ENCODE measurements around the gene NKD2.

NKD2 gene

GRCh38 chr5:1047332-1047965, 38.8 kb downstream of the NKD2 start:
- DNase-seq: no peak

- DNase-seq: no peak
Observed at GRCh38 chr5:1048162-1048721, 39.6 kb downstream of the NKD2 start.

DNA sequence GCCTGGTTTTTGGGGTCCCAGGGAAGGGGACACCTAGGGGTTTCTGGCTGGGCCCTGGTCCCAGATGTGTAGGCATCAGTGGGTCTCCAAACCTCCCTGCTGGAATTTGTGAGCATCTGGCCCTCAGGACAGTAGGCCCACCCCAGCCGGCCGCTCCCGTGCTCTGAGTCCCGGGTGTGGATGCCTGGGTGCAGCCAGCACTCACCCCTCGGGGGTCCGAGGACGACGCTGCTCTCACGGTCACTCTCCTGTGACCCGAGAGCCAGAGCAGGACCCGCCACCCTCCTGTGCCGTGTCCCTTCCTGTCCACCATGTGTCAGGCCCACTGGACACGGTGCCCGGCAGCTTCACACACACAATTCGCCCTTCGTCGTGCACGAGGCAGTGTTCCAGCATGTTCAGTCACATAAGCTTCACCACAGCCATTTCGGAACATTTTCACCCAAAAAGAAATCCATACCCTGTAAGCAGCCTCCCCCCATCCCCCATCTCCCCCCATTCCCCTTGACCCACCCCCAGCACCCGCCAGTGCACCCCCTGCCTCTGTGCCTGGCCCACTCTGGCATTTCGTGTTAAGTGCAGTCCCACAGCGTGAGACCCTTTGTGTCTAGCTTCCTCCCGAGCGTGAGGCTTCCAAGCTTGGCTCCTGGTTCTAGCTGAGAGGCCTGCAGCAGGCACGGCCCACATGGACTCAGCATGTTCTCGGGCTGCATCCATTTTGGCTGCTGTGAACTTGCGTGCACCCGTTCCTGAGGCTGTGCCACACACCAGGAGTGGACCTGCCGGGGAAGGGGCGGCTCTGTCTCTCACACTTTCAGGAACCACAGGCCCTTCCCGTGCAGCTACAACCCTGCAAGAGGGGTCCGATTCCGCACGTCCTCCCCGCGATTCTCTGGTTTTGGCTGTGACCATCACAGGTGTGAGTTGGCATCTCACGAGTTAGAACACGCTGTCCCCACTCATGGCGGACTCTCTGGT, 40.5 kb downstream of the NKD2 start:
- no peak for DNase-seq

DNA sequence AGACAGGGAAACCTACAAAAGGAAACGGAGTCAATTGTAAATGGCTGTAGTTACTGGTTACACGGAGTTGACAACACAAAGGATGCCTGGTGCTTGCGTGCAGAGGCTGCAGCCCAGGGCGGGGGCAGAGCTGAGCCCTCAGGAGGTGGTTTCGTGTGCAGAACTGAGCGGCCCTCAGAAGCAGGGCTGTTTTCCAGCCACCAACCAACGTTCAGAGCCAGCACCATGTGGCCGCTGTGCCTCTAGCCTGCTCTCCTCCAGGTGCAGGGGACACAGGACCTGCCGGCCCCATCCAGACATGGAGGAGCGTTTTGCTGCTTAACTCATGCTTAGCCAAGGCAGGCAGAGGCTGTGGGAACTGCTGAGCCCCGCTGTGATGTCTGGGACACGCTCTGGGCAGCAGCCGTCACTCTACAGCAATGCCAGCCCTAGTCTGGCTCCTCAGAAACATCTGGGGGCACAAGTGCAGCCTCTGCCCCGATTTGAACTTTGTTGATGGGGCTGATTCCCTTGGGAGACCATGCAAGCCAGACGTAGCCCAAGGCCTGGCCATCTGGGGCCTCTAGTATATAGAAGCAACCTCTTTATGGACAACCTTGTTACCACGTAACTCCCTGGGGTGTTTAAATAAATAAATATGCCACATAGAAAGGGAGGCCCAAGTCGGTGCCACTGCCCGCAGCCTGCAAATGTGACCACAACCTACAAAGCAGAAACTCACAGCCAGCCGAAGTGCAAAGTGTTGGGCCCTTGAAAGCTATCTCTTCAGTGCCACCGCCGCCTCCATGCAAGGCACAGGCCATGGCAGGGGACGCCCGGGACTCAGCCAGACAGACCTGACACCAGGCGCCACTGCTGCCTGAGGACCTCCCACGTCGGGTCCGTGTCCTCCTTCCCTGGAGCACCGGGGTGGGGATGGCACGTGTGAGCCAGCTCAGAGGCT, 42.1 kb downstream of the NKD2 start:
- DNase-seq: no peak

DNA sequence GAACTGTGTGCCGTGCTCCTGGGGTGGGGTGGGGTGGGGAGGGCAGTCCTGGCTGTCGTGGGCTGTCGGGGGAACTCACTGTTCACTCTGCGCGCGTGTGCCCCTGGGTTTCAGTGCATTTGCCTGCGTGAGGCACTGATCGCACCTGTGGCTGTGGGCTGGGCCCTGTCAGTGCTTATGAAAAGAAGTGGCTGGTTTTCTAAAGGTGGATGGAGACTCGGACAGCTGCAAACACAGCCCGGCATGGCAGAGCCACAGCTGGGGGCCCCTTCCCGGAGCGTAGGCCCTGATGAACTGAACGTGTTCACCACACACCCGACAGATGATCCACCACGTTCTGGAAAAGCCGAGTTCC, 42.7 kb downstream of the NKD2 start:
- no peak for DNase-seq

- no peak for DNase-seq
Observed at GRCh38 chr5:1052076-1052475, 43.5 kb downstream of the NKD2 start.

DNA sequence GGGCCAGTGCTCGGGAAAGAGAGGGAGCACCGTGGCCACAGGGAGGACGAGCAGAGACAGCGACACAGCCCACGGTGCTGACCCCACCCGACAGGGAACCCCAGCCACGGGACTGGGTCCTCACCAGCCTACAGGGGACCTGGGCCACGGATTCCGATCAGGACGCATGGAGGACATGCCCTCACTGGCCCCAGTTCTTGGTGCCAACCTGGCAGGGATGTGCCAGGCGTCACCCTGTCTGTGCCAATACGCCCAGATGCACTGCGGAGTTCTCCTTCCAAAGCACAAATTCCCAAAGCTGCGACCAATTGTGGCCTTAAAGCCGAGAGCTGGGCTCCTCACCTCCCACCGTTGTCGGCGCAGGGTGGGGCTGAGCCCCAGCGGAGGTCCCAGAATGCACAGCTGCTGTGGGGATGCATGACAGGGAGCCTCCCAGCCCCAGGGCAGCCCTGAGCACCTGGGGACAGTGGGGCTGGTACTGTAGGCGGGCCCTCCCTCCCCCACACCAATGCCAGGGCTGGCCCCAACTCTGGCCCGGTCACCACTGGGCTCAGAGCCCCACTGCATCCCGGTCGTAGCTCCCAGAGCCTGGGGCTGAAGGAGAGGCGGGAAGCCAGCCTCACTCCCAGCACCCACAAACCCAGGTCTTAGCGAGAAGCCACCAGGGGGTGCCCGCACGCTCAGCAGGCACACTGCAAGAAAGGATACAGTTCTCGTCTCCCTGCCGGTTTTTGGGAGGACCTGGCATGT, 44.2 kb downstream of the NKD2 start:
- DNase-seq: no peak

GRCh38 chr5:1053391-1054017, 44.9 kb downstream of the NKD2 start:
- no peak for DNase-seq

- no peak for DNase-seq
Observed at GRCh38 chr5:1054018-1054798, 45.6 kb downstream of the NKD2 start.

GRCh38 chr5:1054799-1055775, 46.5 kb downstream of the NKD2 start:
- no peak for DNase-seq

- DNase-seq: no peak
Observed at GRCh38 chr5:1055896-1056610, 47.5 kb downstream of the NKD2 start.

- no peak for DNase-seq
Observed at GRCh38 chr5:1056611-1057484, 48.2 kb downstream of the NKD2 start.

GRCh38 chr5:1057485-1058082, 49.0 kb downstream of the NKD2 start:
- no peak for DNase-seq

DNA sequence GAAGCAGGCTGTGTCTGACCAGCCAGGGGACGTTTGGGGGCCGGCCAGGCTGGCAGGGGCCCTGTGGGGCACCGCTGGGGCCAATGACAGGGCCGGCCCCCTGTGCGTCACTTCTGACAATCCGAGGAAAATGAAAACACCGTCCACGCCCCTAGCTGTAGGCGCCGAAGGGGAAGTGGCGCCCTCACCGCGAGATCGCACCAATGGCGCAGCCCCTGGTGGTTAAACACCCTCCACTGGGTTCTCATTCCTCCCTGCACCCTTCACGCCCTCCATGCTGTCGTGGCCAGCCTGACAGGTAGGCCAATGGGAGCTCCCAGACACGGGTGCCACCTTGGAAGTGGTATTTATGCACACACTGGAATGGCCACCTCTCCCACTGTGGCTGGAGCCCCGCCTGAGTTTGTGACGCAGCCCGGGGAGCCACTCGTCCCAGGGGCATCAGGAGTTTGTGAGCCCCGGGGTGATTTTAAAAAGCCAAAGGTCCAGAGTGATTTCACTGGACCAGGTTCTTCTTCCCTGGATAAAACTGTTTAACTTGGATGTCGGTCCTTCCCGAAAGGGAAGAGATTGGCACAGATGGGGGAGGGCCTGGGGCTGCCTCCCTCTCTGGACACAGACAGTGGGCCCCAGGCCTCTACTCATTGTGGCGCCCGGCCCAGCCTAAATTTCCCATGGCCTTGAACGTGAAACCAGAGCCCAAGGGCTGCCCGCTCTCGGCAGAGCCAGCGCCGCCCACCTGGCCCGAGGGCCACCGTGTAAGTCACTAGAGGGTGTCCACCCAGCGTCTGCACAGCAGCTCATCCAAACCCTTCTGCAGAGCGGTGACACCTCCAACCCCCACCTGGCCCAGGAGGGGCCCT, 49.7 kb downstream of the NKD2 start:
- no peak for DNase-seq

DNA sequence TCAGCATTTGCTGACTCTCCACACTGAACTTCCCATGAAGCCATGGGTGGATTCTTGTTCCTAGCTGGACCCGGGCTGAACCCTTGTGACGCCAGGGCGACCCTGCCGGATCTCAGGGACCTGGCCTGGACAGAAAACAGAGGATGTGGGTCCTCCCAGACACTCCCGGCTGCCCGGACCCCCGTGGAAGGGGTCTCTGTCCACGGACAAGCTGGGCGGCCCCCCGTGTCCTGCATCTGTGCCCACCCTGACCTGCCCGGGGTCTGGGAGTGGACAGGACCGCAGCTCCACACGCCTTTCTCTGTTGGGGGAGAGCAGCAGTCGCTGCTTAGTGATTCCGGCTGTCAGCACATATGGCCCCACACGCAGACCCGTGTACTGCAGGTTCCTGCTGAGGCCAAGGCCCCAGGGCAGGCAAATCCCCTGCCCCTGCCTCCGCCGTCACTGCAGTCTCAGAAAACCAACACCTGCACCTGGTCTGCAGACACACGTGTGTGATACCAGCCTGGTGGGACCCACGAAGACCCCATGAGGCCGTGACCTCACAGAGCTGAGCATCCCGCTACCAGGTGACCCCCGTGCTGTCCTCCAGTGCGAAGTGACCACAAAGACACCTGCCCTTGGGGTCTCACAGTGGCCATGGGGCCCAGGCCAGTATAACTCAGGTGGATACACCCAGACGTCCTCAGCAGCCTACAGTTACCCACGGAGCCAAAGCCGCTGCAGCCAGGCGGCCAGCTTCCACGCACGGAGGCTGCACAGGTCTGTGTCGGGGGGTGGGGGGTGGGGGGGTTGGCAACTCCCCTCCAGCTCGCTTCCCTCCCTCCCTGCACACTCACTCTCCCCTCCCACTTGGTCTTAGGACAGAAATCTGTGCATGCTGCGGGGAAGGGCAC, 50.6 kb downstream of the NKD2 start:
- no peak for DNase-seq
